ENCODE measurements around the gene GALR2.

- TF ChIP-seq CTCF (IDR thresholded peaks at IDR 0.05), result no peak
- TF ChIP-seq ZFX (IDR thresholded peaks at IDR 0.05; ENCODE audit: borderline replicate concordance), result no peak
Measured at GRCh38 chr17:76091526-76092286, 17.1 kb downstream of the GALR2 start.
